ENCODE data around the gene EEPD1. TPM values are rescaled to one million over a fixed set of nuclear protein-coding genes. Genes with fewer than 3 reads are reported as not detected.

The EEPD1 gene
- polyA plus RNA-seq, 1 experiment: 2.5 TPM

DNA sequence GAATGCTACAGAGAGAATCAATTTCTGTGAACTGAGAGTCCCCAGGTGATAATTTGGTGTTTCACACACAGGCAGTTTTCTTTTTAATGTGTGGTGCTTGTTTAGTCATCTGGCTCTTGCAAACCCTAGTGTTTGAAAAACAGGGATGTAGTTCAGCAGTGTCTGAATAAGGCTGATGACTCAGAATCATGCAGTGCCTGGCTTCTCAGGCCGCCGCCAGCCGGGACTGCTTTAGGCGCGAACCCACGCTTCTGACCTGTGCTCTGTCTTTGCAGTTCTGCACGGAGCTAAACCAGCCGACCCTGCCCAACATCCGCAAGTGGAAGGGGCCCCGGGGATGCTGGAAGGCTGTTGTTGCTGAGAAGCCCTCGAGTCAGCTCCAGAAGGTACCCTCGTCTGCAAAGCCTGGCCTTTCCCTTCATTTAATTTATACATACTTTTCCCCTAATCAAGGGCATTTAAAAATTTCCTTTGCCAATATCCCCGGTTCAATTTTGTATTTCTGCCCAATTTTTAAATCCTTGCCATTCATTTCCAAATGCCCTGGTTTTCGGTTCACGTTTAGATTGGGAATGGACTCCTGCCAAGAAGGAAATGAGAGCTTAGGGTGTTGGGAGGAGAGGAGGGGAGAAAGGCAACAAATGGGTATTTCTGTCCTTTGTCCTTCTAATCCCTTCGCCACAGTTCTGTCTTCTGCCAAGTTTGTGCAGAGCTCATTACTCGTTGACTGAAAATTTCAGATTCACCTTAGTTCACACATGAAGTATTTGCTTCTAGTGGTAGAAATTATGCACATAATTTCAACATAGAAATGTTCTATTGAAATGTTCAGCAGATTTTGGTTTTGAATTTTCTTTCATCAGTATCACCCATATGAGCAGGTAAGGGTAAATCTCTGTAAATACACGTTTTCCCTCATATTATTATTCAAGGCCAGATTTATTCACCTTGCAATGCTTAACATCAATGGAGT, 128.1 kb downstream of the EEPD1 start:
- Histone ChIP-seq H3K36me3 (ENCODE audit: control insufficient read depth, insufficient read depth, low read length) (no peaks in the 10 kb centered on the region), H3K4me3 (ENCODE audit: low read depth, low read length) (no peak overlapping the region), H3K27me3 (ENCODE audit: control insufficient read depth, insufficient read depth, low read length) (no peaks in the 10 kb centered on the region)
- TF ChIP-seq, protein P1, sequence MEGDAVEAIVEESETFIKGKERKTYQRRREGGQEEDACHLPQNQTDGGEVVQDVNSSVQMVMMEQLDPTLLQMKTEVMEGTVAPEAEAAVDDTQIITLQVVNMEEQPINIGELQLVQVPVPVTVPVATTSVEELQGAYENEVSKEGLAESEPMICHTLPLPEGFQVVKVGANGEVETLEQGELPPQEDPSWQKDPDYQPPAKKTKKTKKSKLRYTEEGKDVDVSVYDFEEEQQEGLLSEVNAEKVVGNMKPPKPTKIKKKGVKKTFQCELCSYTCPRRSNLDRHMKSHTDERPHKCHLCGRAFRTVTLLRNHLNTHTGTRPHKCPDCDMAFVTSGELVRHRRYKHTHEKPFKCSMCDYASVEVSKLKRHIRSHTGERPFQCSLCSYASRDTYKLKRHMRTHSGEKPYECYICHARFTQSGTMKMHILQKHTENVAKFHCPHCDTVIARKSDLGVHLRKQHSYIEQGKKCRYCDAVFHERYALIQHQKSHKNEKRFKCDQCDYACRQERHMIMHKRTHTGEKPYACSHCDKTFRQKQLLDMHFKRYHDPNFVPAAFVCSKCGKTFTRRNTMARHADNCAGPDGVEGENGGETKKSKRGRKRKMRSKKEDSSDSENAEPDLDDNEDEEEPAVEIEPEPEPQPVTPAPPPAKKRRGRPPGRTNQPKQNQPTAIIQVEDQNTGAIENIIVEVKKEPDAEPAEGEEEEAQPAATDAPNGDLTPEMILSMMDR (IDR thresholded peaks at IDR 0.05; ENCODE audit: insufficient read depth, low read depth, low read length): no peak
- DNase-seq (ENCODE audit: low read depth): no peak
- ChIA-PET CTCF (interaction anchor here (0.9 to 2.4 kb wide), 8 partner anchors 7 to 296 kb away, joined by 3 to 9 read pairs (median 4); no protein-coding TSS in a partner anchor), POLR2A (no interaction called here)

DNA sequence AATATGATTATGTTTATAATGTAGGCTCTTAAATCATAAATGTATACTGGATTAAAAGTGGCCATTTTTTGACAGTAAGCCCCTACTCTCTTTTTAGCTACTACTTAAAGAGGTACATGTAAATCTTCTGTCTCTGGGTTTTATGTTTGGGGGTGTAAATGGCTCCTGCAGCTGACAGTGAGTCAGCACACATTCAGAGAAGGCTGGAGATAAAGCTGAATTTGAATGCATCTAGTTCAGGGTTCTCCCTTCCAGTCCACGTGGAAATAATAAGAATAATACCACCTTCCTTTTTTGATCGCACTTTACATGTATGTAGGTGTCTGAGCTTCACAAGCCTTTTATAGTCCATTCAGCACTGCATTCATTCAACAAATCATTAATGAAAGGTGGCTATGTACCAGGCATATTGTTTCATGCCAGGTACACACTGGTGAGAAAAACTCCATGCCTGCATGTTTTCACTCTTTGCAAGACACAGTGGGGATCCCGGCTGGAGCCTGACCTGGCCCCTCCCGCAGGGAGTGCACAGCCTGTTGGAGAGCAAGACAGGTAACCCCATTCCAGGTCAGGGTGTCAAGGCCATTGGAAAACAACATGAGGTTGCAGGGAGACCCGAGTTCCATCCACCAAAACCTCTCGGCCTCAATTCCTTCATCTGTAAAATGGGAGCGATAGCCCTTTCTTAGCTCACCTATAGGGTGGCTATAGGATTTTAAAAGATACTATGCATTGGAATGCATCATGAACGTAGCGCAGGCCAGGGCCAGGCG, 129.1 kb downstream of the EEPD1 start:
- POLR2A ChIA-PET: no interaction called here
- CTCF ChIA-PET: interaction anchor here (0.9 to 2.4 kb wide), 6 partner anchors 8 to 297 kb away, joined by 3 to 9 read pairs (median 4); no protein-coding TSS in a partner anchor
- Histone ChIP-seq H3K36me3 (ENCODE audit: control insufficient read depth, insufficient read depth, low read length) (no peaks in the 10 kb centered on the region), H3K4me3 (ENCODE audit: low read depth, low read length) (no peak overlapping the region), H3K27me3 (ENCODE audit: control insufficient read depth, insufficient read depth, low read length) (no peaks in the 10 kb centered on the region)
- TF ChIP-seq, protein P1 (IDR thresholded peaks at IDR 0.05; ENCODE audit: insufficient read depth, low read depth, low read length): no peak
- no peak for DNase-seq (ENCODE audit: low read depth)

DNA sequence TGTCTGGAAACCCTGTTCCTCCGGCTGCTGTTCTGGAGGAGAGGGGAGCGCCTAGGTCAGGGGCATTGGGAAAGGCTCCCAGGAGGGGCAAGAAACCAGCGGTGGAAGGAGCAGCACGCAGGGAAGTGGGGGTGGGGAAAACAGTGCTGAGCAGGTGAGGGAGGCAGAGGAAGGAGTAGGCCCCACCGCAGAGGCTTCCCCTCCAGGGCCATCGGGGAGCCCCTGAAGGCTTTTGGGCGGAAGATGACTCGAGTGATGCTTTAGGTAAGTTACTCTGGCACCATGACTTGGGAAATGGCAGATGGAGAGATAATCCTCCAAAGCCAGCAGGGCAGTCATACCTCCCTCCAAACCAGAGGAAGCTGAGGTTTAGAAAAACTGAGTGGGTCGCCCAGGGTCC, 130.1 kb downstream of the EEPD1 start:
- POLR2A ChIA-PET: no interaction called here
- TF ChIP-seq, protein P1 (IDR thresholded peaks at IDR 0.05; ENCODE audit: insufficient read depth, low read depth, low read length): no peak
- Histone ChIP-seq H3K27me3 (ENCODE audit: control insufficient read depth, insufficient read depth, low read length) (no peaks in the 10 kb centered on the region), H3K36me3 (ENCODE audit: control insufficient read depth, insufficient read depth, low read length) (no peaks in the 10 kb centered on the region), H3K4me3 (ENCODE audit: low read depth, low read length) (no peak overlapping the region)
- no peak for DNase-seq (ENCODE audit: low read depth)
- CTCF ChIA-PET: no interaction called here

DNA sequence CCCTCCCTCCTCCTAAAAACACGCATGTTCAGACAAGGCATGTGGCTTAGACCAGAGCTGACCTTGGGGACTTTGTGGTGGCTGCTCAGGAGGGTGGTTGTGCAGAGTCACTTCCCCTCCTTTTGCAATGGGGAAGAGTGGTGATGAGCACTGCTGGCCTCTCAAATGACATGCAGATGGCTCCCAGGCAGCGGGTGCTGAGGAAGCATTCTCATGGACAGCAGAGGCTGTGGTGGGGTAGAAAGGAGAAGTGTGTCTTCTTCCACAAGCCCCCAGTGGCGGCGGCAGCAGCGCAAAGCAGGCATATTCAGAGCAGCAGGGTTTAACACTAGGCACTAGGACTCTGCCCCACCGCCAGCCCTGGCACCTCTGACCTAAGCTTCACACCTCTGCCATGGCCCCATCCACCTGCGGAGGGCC, 130.7 kb downstream of the EEPD1 start:
- DNase-seq (ENCODE audit: low read depth): no peak
- TF ChIP-seq, protein P1 (IDR thresholded peaks at IDR 0.05; ENCODE audit: insufficient read depth, low read depth, low read length): no peak
- CTCF ChIA-PET: interaction anchor here (0.9 to 11.2 kb wide), 2 partner anchors 219 to 298 kb away, joined by 3 to 149 read pairs; no protein-coding TSS in a partner anchor
- POLR2A ChIA-PET: no interaction called here
- no peaks in the 10 kb centered on the region for H3K36me3 ChIP-seq (ENCODE audit: control insufficient read depth, insufficient read depth, low read length)
- no peaks in the 10 kb centered on the region for H3K27me3 ChIP-seq (ENCODE audit: control insufficient read depth, insufficient read depth, low read length)
- no peak overlapping the region for H3K4me3 ChIP-seq (ENCODE audit: low read depth, low read length)
